Muscle of back (tissue), 13 donors: ENCODE data around the gene SPRR2B. TPM values are rescaled to one million over a fixed set of nuclear protein-coding genes. Genes with fewer than 3 reads are reported as not detected.
"Not testable (repeated sequence)": the region's sequence is repeated elsewhere in the genome, so short reads cannot be mapped to it uniquely, and the experiment has no call there.

ENCODE experiments used
- DNase-seq, 3 donors: peaks; one replicate each; pipeline versions ENCODE4 v3.0.0 to v3.0.0-alpha.2; 2013
- long read RNA-seq, 9 donors: transcript quantifications; one replicate each; lab custom pipeline, GENCODE V29; 2026
- polyA plus RNA-seq, 10 donors: library from polyadenylated mRNA; unstranded; fragments of 120-200 nt; gene quantifications; one replicate each; pipeline ENCODE4 v1.2.1, GENCODE V29; 2013; ENCODE audit not compliant: insufficient read length in 10 of 10

The SPRR2B gene
- not detected for polyA plus RNA-seq
- long read RNA-seq, donor 1: 0 reads
- long read RNA-seq, donor 2: 0 reads
- long read RNA-seq, donor 3: 0 reads
- long read RNA-seq, donor 4: 0 reads
- long read RNA-seq, donor 5: 0 reads
- long read RNA-seq, donor 6: 0 reads
- long read RNA-seq, donor 7: 0 reads
- long read RNA-seq, donor 8: 0 reads
- long read RNA-seq, donor 9: 0 reads

DNA sequence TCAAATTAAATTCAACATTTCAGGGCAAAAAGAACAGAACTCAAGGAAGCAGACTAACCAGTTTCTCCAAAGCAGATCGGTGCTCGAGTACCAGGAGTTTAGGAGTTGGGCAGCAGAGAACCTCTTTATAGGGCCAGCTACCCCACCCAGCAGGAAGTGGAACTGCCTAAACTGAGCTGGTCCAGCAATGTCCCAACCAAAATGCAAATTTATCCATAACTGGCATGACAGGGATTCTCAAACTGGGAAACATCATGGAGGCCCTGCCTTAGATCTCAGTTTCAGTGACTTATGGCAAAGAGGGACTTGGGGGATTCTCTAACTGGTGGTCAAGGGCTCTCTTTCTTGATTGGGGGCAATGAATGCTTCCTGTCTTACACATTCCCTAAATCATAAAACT, at the start of gene SPRR2B:
Gene SPRR2B, minus strand, starts transcription at position 101 of the 400 bp plus-strand sequence. CDS start 772 bp downstream, outside the sequence.
- no peak for DNase-seq

DNA sequence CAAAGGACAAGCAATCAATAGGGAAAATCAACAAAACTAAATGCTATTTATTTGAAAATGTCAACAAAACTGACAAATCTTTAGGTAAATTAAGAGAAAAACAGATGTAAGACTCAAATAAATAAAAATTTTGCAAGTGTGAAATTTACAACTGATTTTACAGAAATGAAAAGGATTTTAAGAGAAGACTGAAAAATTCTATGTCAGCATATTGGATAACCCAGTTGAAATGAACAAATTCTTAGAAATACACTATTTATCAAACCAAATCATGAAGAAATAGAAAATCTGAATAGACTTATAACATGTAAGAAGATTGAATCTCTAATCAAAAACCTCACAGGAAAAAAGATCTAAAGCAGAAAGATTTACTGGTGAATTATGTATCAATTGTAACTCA, 49.5 kb upstream of the SPRR2B start:
- DNase-seq: no peak

DNA sequence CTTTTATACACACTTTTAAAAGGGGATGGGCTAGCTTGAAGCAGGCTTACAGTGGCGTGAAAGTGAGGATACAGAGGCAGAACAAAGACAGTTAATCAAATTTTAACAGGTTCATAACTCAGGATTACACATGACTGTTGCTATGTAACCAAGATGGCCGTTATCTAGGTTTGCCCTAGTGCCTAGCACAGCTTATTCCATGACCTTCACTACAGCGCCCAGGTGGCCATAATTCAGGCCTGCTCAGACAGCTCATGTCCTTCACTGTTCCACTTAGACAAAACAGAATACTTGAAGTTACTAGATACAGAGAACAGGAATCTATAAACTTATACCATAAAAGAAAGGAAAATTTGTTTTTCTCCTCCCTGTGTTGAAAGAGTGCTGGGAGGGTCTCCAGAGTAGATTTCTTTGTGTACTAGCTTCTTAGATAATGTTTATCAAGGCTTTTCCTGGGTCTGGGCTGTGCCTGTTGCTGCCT, 48.1 kb upstream of the SPRR2B start:
- DNase-seq: no peak

GRCh38 chr1:153115264-153115663, 43.9 kb upstream of the SPRR2B start:
- DNase-seq: not testable (repeated sequence)

GRCh38 chr1:153113416-153113815, 42.0 kb upstream of the SPRR2B start, which contains the start of gene SPRR2F:
Gene SPRR2F, minus strand, starts transcription at chr1:153113516. Its CDS starts 783 bp downstream, at chr1:153112733.
- no peak for DNase-seq

- DNase-seq: not testable (repeated sequence)
These were observed 41.0 kb upstream of the SPRR2B start for GRCh38 chr1:153112454-153112853.

- no peak for DNase-seq
These were observed 28.8 kb upstream of the SPRR2B start for GRCh38 chr1:153100245-153100644.

DNA sequence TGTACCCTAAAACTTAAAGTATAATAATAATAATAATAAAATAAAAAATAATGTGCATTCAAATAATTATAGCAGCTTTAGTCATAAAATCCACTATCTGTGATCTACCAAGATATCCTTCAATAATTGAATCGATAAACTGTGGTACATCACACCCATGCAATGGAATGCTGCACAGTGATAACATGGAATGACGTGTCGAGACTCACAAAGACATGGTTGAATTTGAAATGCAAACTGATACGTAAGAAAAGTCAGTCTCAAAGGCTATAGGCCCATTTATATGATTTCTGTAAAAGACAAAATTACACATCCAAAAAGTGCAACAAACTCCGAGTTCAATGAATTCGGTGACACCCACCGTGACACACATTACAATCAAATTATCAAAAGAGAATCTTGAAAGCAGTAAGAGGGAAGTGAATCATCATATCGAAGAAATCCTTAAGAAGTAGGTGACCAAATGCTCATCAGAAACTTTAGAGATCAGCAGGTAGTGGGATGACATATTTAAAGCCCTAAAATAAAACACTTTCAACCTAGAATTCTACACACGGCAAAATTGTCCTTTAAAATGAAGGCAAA, 28.1 kb upstream of the SPRR2B start:
- DNase-seq: no peak

DNA sequence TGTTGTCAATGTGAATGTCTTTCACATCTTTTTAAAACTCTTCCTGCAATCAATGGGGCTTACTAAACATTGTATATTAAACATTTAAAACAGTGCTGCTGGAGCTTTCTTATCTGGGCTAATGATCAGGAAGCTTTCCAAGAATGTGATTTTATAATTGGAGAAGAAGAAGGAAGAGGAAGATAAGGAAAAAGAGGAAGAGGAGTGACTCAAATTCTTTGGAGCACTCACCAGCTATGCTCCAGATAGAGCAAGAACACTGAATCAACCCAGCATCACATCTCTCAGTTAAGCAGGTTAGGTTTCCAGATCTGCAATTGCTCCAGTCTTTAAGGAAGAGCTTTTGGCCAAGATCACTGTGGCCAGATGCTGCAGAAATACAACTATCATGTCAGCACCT, 24.4 kb upstream of the SPRR2B start:
- no peak for DNase-seq

DNA sequence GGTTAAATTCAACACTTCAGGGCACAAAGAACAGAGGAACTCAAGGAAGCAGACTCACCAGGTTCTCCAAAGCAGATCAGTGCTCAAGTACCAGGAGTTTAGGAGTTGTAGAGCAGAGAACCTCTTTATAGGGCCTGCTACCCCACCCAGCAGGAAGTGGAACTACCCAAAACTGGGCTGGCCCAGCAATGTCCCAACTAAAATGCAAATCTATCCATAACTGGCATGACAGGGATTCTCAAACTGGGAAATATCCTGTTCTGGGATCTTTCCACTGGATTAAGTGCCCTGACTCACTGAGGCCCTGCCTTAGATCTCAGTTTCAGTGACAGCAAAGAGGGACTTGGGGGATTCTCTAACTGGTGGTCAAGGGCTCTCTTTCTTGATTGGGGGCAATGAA, 23.0 kb upstream of the SPRR2B start, which contains the start of gene SPRR2E:
Gene SPRR2E, minus strand, starts transcription at position 101 of the 400 bp plus-strand sequence. CDS start 775 bp downstream, outside the sequence.
- no peak for DNase-seq

- DNase-seq: peak; percentile 3 to 33 (median 8)
These were observed 16.2 kb upstream of the SPRR2B start for GRCh38 chr1:153087652-153088051.

GRCh38 chr1:153081736-153082135, 10.3 kb upstream of the SPRR2B start:
- no peak for DNase-seq

DNA sequence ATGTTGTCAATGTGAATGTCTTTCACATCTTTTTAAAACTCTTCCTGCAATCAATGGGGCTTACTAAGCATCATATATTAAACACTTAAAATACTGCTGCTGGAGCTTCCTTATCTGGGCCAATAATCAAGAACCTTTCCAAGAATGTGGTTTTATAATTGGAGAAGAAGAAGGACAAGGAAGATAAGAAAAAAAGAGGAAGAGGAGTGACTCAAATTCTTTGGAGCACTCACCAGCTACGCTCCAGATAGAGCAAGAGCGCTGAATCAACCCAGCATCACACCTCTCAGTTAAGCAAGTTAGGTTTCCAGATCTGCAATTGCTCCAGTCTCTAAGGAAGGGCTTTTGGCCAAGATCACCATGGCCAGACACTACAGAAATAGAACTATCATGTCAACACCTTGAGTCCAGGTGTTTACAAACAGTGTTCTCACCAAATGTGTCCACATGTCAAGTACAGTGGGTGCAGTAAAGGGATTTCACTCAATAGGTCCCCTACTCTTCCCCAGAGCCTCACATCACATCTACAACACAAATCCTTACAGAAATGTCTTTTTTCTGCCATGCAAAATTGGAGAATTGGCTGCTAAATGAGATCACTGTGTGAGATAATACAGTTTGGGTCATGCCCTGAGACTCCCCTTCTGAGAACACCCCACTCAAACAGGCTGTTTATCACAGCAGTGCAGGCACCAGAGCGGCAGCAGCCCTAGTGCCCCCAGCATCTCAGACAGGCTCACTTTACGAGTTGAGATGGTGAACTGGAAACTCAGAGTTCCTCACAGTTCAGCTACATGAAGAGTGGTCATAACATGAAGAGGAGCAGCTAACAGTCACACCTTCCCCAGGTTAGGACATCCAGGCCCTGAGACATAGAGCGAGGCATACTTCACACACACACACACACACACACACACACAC, 1.7 kb upstream of the SPRR2B start:
- DNase-seq: no peak

DNA sequence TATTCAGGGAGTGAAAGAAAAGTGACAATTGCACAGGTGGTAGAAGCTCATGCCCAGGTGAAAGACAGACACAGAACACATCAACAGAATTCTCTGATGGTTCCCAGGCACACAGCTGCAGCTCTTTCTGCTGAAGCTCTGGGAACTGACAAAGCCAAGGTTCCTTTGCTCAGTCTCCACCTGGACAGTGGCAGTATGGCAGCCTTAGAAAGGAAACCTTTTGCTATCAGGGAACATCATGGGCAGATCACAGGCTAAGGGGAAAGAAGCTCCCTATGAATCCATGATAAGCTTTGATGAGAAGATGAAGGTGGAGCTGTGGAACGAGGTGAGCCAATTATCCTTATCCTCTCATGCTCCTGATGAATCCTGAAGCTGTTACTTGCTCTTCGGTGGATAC, 1.2 kb downstream of the SPRR2B start:
- no peak for DNase-seq

GRCh38 chr1:153058826-153059784, 12.3 kb downstream of the SPRR2B start:
- no peak for DNase-seq

GRCh38 chr1:153058154-153058553, 13.3 kb downstream of the SPRR2B start:
- no peak for DNase-seq

DNA sequence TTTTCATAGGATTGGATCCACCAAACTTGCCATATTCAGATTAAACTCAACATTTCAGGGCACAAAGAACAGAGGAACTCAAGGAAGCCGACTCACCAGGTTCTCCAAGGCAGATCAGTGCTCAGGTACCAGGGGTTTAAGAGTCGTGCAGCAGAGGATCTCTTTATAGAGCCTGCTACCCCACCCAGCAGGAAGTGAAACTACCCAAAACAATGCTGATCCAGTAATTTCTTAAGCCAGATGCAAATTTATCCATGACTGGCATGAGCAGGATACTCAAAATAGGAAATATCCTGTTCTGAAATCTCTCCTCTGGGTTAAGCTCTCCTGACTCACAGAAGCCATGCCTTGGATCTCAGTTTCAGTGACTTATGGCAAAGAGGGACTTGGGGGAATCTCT, 14.0 kb downstream of the SPRR2B start, which contains the start of gene SPRR2A:
Gene SPRR2A, minus strand, starts transcription at position 138 of the 400 bp plus-strand sequence. CDS start 777 bp downstream, outside the sequence.
- DNase-seq: no peak

DNA sequence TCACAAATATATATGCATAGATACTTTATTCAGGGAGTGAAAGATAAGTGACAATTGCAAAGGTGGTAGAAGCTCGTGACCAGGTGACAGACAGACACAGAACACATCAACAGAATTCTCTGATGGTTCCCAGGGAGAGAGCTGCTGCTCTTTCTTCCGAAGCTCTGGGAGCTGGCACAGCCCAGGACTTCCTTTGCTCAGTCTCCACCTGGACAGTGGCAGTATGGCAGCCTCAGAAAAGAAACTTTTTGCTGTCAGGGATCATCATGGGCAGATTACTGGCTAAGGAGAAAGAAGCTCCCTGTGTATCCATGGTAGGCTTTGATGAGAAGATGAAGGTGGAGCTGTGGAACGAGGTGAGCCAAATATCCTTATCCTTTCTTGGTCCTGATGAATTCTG, 15.3 kb downstream of the SPRR2B start:
- not testable (repeated sequence) for DNase-seq

GRCh38 chr1:153049211-153049610, 22.2 kb downstream of the SPRR2B start:
- DNase-seq: no peak

GRCh38 chr1:153040950-153041631, 30.3 kb downstream of the SPRR2B start, which contains the start of gene SPRR2D:
Gene SPRR2D, minus strand, starts transcription at chr1:153041120. Its CDS starts 774 bp downstream, at chr1:153040346.
- no peak for DNase-seq
